ENCODE results near the gene KRT32.

Gene KRT32

GRCh38 chr17:41474863-41475262, 7.7 kb upstream of the KRT32 start:
- H3K14ac ChIP-seq (ENCODE audit: low read length), result no peak overlapping the region
- no peak overlapping the region for H3K4me3 ChIP-seq (ENCODE audit: low read length in 2 of 2)
- H2BK5ac ChIP-seq (ENCODE audit: low read length), result no peak overlapping the region
- H2BK12ac ChIP-seq (ENCODE audit: low read length), result no peak overlapping the region
- H4K8ac ChIP-seq (ENCODE audit: low read depth, low read length), result no peak overlapping the region
- no peak overlapping the region for H3K18ac ChIP-seq (ENCODE audit: low read length)
- no peak overlapping the region for H3K4me2 ChIP-seq (ENCODE audit: insufficient read depth, low read length, poor library complexity, severe bottlenecking)
- H3K9me3 ChIP-seq (replicated peaks in 1 of 2; ENCODE audit: control insufficient read depth in 2 of 2, insufficient read depth in 1 of 2, low read depth in 1 of 2, low read length in 2 of 2), result no peaks in the 10 kb centered on the region
- H3K27me3 ChIP-seq (ENCODE audit: control insufficient read depth in 3 of 3, insufficient read depth in 3 of 3, low read depth in 1 of 3, low read length in 3 of 3), result no peaks in the 10 kb centered on the region
- no peak overlapping the region for H2BK15ac ChIP-seq (ENCODE audit: low read length)
- H3K79me1 ChIP-seq (ENCODE audit: low read depth, low read length), result no peaks in the 10 kb centered on the region
- H3K4me1 ChIP-seq (ENCODE audit: control insufficient read depth in 2 of 2, insufficient read depth in 1 of 2, low read depth in 1 of 2, low read length in 2 of 2), result peaks cover 0 to 1% of the 10 kb centered on the region in 2 donors
- no peak overlapping the region for H4K91ac ChIP-seq (ENCODE audit: low read depth, low read length, poor library complexity)
- no peak overlapping the region for H2AK5ac ChIP-seq (ENCODE audit: low read depth, low read length)
- H3K4ac ChIP-seq (ENCODE audit: low read length), result no peak overlapping the region
- no peak overlapping the region for H3K9ac ChIP-seq (ENCODE audit: low read depth, low read length, poor library complexity)
- no peak overlapping the region for H2BK120ac ChIP-seq (ENCODE audit: low read depth, low read length)
- no CpG with 5 or more reads among the region's 8 CpGs for WGBS, 2 donors (ENCODE audit: extremely low coverage in 2 of 2, insufficient read length in 2 of 2, insufficient replicate concordance in 1 of 2)
- no peaks in the 10 kb centered on the region for H3K36me3 ChIP-seq (replicated peaks in 1 of 2; ENCODE audit: control insufficient read depth in 2 of 2, insufficient read depth in 2 of 2, low read length in 2 of 2)
- no peak overlapping the region for H2AFZ ChIP-seq (ENCODE audit: low read length)
- DNase-seq (ENCODE audit: low spot score), result no peak
- no peak overlapping the region for H3K27ac ChIP-seq (replicated peaks; ENCODE audit: low read length)
- H3K23ac ChIP-seq (ENCODE audit: low read depth, low read length, poor library complexity), result no peak overlapping the region

- no peaks in the 10 kb centered on the region for H3K4me1 ChIP-seq (ENCODE audit: control insufficient read depth in 2 of 2, insufficient read depth in 1 of 2, low read depth in 1 of 2, low read length in 2 of 2)
- H3K9ac ChIP-seq (ENCODE audit: low read depth, low read length, poor library complexity), result no peak overlapping the region
- H3K27ac ChIP-seq (replicated peaks; ENCODE audit: low read length), result no peak overlapping the region
- H3K79me1 ChIP-seq (ENCODE audit: low read depth, low read length), result no peaks in the 10 kb centered on the region
- H4K8ac ChIP-seq (ENCODE audit: low read depth, low read length), result no peak overlapping the region
- no peak overlapping the region for H2BK12ac ChIP-seq (ENCODE audit: low read length)
- no peak overlapping the region for H2AK5ac ChIP-seq (ENCODE audit: low read depth, low read length)
- H3K23ac ChIP-seq (ENCODE audit: low read depth, low read length, poor library complexity), result no peak overlapping the region
- DNase-seq (ENCODE audit: low spot score), result no peak
- H3K27me3 ChIP-seq (ENCODE audit: control insufficient read depth in 3 of 3, insufficient read depth in 3 of 3, low read depth in 1 of 3, low read length in 3 of 3), result no peaks in the 10 kb centered on the region
- H3K36me3 ChIP-seq (replicated peaks in 1 of 2; ENCODE audit: control insufficient read depth in 2 of 2, insufficient read depth in 2 of 2, low read length in 2 of 2), result no peaks in the 10 kb centered on the region
- H3K9me3 ChIP-seq (replicated peaks in 1 of 2; ENCODE audit: control insufficient read depth in 2 of 2, insufficient read depth in 1 of 2, low read depth in 1 of 2, low read length in 2 of 2), result no peaks in the 10 kb centered on the region
- H3K14ac ChIP-seq (ENCODE audit: low read length), result no peak overlapping the region
- no peak overlapping the region for H2BK5ac ChIP-seq (ENCODE audit: low read length)
- no peak overlapping the region for H2AFZ ChIP-seq (ENCODE audit: low read length)
- H3K4ac ChIP-seq (ENCODE audit: low read length), result no peak overlapping the region
- no peak overlapping the region for H2BK120ac ChIP-seq (ENCODE audit: low read depth, low read length)
- no peak overlapping the region for H3K4me2 ChIP-seq (ENCODE audit: insufficient read depth, low read length, poor library complexity, severe bottlenecking)
- H3K18ac ChIP-seq (ENCODE audit: low read length), result no peak overlapping the region
- H2BK15ac ChIP-seq (ENCODE audit: low read length), result no peak overlapping the region
- H3K4me3 ChIP-seq (ENCODE audit: low read length in 2 of 2), result no peak overlapping the region
- H4K91ac ChIP-seq (ENCODE audit: low read depth, low read length, poor library complexity), result no peak overlapping the region
Measured at GRCh38 chr17:41468346-41468745, 1.2 kb upstream of the KRT32 start.

- H3K4me2 ChIP-seq (ENCODE audit: insufficient read depth, low read length, poor library complexity, severe bottlenecking), result no peak overlapping the region
- H2AK5ac ChIP-seq (ENCODE audit: low read depth, low read length), result no peak overlapping the region
- no peak overlapping the region for H3K27ac ChIP-seq (replicated peaks; ENCODE audit: low read length)
- no peak overlapping the region for H2BK120ac ChIP-seq (ENCODE audit: low read depth, low read length)
- H3K23ac ChIP-seq (ENCODE audit: low read depth, low read length, poor library complexity), result no peak overlapping the region
- no peaks in the 10 kb centered on the region for H3K27me3 ChIP-seq (ENCODE audit: control insufficient read depth in 3 of 3, insufficient read depth in 3 of 3, low read depth in 1 of 3, low read length in 3 of 3)
- H3K18ac ChIP-seq (ENCODE audit: low read length), result no peak overlapping the region
- H2BK15ac ChIP-seq (ENCODE audit: low read length), result no peak overlapping the region
- no peak overlapping the region for H2BK12ac ChIP-seq (ENCODE audit: low read length)
- WGBS, 2 donors (ENCODE audit: extremely low coverage in 2 of 2, insufficient read length in 2 of 2, insufficient replicate concordance in 1 of 2), result no CpG with 5 or more reads among the region's 4 CpGs
- H3K4me1 ChIP-seq (ENCODE audit: control insufficient read depth in 2 of 2, insufficient read depth in 1 of 2, low read depth in 1 of 2, low read length in 2 of 2), result no peaks in the 10 kb centered on the region
- H2AFZ ChIP-seq (ENCODE audit: low read length), result no peak overlapping the region
- no peak overlapping the region for H4K8ac ChIP-seq (ENCODE audit: low read depth, low read length)
- H4K91ac ChIP-seq (ENCODE audit: low read depth, low read length, poor library complexity), result no peak overlapping the region
- no peak overlapping the region for H3K4me3 ChIP-seq (ENCODE audit: low read length in 2 of 2)
- H3K79me1 ChIP-seq (ENCODE audit: low read depth, low read length), result no peaks in the 10 kb centered on the region
- no peak overlapping the region for H3K9ac ChIP-seq (ENCODE audit: low read depth, low read length, poor library complexity)
- H3K36me3 ChIP-seq (replicated peaks in 1 of 2; ENCODE audit: control insufficient read depth in 2 of 2, insufficient read depth in 2 of 2, low read length in 2 of 2), result no peaks in the 10 kb centered on the region
- H3K4ac ChIP-seq (ENCODE audit: low read length), result no peak overlapping the region
- no peak overlapping the region for H2BK5ac ChIP-seq (ENCODE audit: low read length)
- H3K9me3 ChIP-seq (replicated peaks in 1 of 2; ENCODE audit: control insufficient read depth in 2 of 2, insufficient read depth in 1 of 2, low read depth in 1 of 2, low read length in 2 of 2), result no peaks in the 10 kb centered on the region
- no peak for DNase-seq (ENCODE audit: low spot score)
- H3K14ac ChIP-seq (ENCODE audit: low read length), result no peak overlapping the region
Measured at GRCh38 chr17:41467561-41467960, 375 bp upstream of the KRT32 start.

GRCh38 chr17:41464682-41465081, 2.5 kb downstream of the KRT32 start:
- no peak overlapping the region for H4K91ac ChIP-seq (ENCODE audit: low read depth, low read length, poor library complexity)
- H4K8ac ChIP-seq (ENCODE audit: low read depth, low read length), result no peak overlapping the region
- no peak for DNase-seq (ENCODE audit: low spot score)
- H3K27ac ChIP-seq (replicated peaks; ENCODE audit: low read length), result no peak overlapping the region
- H3K14ac ChIP-seq (ENCODE audit: low read length), result no peak overlapping the region
- H3K4ac ChIP-seq (ENCODE audit: low read length), result no peak overlapping the region
- no peak overlapping the region for H2BK15ac ChIP-seq (ENCODE audit: low read length)
- H3K23ac ChIP-seq (ENCODE audit: low read depth, low read length, poor library complexity), result no peak overlapping the region
- H2BK12ac ChIP-seq (ENCODE audit: low read length), result no peak overlapping the region
- H3K18ac ChIP-seq (ENCODE audit: low read length), result no peak overlapping the region
- no peak overlapping the region for H3K4me2 ChIP-seq (ENCODE audit: insufficient read depth, low read length, poor library complexity, severe bottlenecking)
- H3K4me3 ChIP-seq (ENCODE audit: low read length in 2 of 2), result no peak overlapping the region
- no CpG with 5 or more reads among the region's 6 CpGs for WGBS, 2 donors (ENCODE audit: extremely low coverage in 2 of 2, insufficient read length in 2 of 2, insufficient replicate concordance in 1 of 2)
- H3K9me3 ChIP-seq (replicated peaks in 1 of 2; ENCODE audit: control insufficient read depth in 2 of 2, insufficient read depth in 1 of 2, low read depth in 1 of 2, low read length in 2 of 2), result no peaks in the 10 kb centered on the region
- no peaks in the 10 kb centered on the region for H3K79me1 ChIP-seq (ENCODE audit: low read depth, low read length)
- no peak overlapping the region for H2AFZ ChIP-seq (ENCODE audit: low read length)
- no peak overlapping the region for H2BK120ac ChIP-seq (ENCODE audit: low read depth, low read length)
- no peaks in the 10 kb centered on the region for H3K4me1 ChIP-seq (ENCODE audit: control insufficient read depth in 2 of 2, insufficient read depth in 1 of 2, low read depth in 1 of 2, low read length in 2 of 2)
- H3K36me3 ChIP-seq (replicated peaks in 1 of 2; ENCODE audit: control insufficient read depth in 2 of 2, insufficient read depth in 2 of 2, low read length in 2 of 2), result no peaks in the 10 kb centered on the region
- H2AK5ac ChIP-seq (ENCODE audit: low read depth, low read length), result no peak overlapping the region
- no peak overlapping the region for H3K9ac ChIP-seq (ENCODE audit: low read depth, low read length, poor library complexity)
- H3K27me3 ChIP-seq (ENCODE audit: control insufficient read depth in 3 of 3, insufficient read depth in 3 of 3, low read depth in 1 of 3, low read length in 3 of 3), result no peaks in the 10 kb centered on the region
- no peak overlapping the region for H2BK5ac ChIP-seq (ENCODE audit: low read length)
